Right lobe of liver (tissue), 6 donors: ENCODE measurements around the gene KCND2. TPM values are rescaled to one million over a fixed set of nuclear protein-coding genes. Genes with fewer than 3 reads are reported as not detected.

Source experiments
- ATAC-seq, 4 donors: fragments of 200-7000 bp; cut with Tn5 transposase; one replicate each; pipeline ENCODE4 v1.9.1; 2020; ENCODE audit warnings: mild to moderate bottlenecking in 4 of 4, moderate library complexity in 4 of 4
- DNase-seq, 3 donors: peaks; one replicate each; pipeline ENCODE4 v3.0.0-alpha.2; 2020
- H3K27ac ChIP-seq, 3 donors: fragments of 200-600 bp; one replicate each; pipeline ENCODE4 v1.8.0; 2022
- H3K27me3 ChIP-seq, 2 donors: fragments of 200-600 bp; one replicate each; pipeline ENCODE4 v1.8.0; 2022
- H3K36me3 ChIP-seq, 4 donors: fragments of 200-600 bp; sonication (generic) in 1 of 4; one replicate each; pipeline versions ENCODE4 v1.5.1 to v1.8.0; 2017 to 2022; ENCODE audit warnings: control low read depth in 1 of 4
- H3K4me1 ChIP-seq, 4 donors: fragments of 200-600 bp; sonication (generic) in 1 of 4; one replicate each; pipeline versions ENCODE4 v1.5.1 to v1.8.0; 2017 to 2022; ENCODE audit warnings: control low read depth in 1 of 4
- H3K4me3 ChIP-seq, 3 donors: fragments of 200-600 bp; one replicate each; pipeline ENCODE4 v1.8.0; 2022
- H3K9me3 ChIP-seq, 4 donors: fragments of 200-600 bp; sonication (generic) in 1 of 4; one replicate each; pipeline versions ENCODE4 v1.5.1 to v1.8.0; 2017 to 2022; ENCODE audit warnings: control low read depth in 1 of 4
- CTCF ChIP-seq, 4 donors: fragments of 200-600 bp in 3 of 4; fragments of 450-650 bp in 1 of 4; IDR thresholded peaks; one replicate each; pipeline versions ENCODE4 v1.5.1 to v1.8.0; 2016 to 2022; ENCODE audit warnings: antibody characterized with exemption in 4 of 4, mild to moderate bottlenecking in 2 of 4
- POLR2A ChIP-seq: fragments of 450-650 bp; IDR thresholded peaks from one replicate; pipeline ENCODE4 v1.6.1; 2017; ENCODE audit warnings: antibody characterized with exemption, mild to moderate bottlenecking
- WGBS: methylation state at CpG from one replicate; pipeline ENCODE4 v1.1.6; 2018; ENCODE audit warnings: low coverage, low lambda C conversion rate; ENCODE audit not compliant: insufficient coverage; ENCODE audit errors: missing lambda C conversion rate; 5-methylcytosine and 5-hydroxymethylcytosine counted together
- intact Hi-C, 2 donors: fragments of 100-400 bp; cut with DNase I; formaldehyde crosslinking; loops; one replicate each; pipeline versions ENCODE4 v1.11.2 to v1.14.1; 2022
- total RNA-seq, 6 experiments: library from RNA; depleted of rRNA in 2 of 6; stranded (reverse); fragments of >200 nt in 2 of 6; fragmentation: NEBNext Ultra II Directional in 3 of 6; extraction: Animal tissue kit (Norgen Biotek cat#: 25700) in 3 of 6; gene quantifications; one replicate each; pipeline versions ENCODE4 v1.1.0 to v1.2.4, GENCODE V29; 2016 to 2023
- donor health status: DM: no; HTN: yes; CAD: no.
- donor health status: DM: no; HTN: no; CAD: no.
- donor health status: DM: no; HTN: no; CAD: no.
- donor health status: DM: no; HTN: yes; CAD: no.
- donor health status: DM: no; HTN: yes; CAD: no.

KCND2 gene
- total RNA-seq, 6 experiments from 2014 or later: 0.04 to 0.49 TPM; not detected in 4

- intact Hi-C loops: no loop called here
- 30% methylated on average over 2 of the region's 2 CpGs for WGBS
These were observed 38.2 kb downstream of the KCND2 start for GRCh38 chr7:120311028-120311788.

GRCh38 chr7:120320218-120320961 is 47.4 kb downstream of the KCND2 start:
- H3K27me3 ChIP-seq: no peaks in the 10 kb centered on the region
- H3K9me3 ChIP-seq: no peaks in the 10 kb centered on the region
- TF ChIP-seq CTCF (IDR thresholded peaks at IDR 0.05): no peak
- no peak for TF ChIP-seq POLR2A
- ATAC-seq: peak in 1 of 4 donors; percentile 46
- H3K4me1 ChIP-seq: no peaks in the 10 kb centered on the region
- H3K36me3 ChIP-seq: no peaks in the 10 kb centered on the region
- H3K27ac ChIP-seq: no peak overlapping the region
- 45% methylated on average over 3 of the region's 3 CpGs for WGBS
- intact Hi-C loops: no loop called here
- H3K4me3 ChIP-seq: no peak overlapping the region
- DNase-seq: no peak

More at GRCh38 chr7:120311028-120311788, 38.2 kb downstream of the KCND2 start:
- TF ChIP-seq CTCF (IDR thresholded peaks at IDR 0.05): no peak
- no peak for TF ChIP-seq POLR2A
- H3K9me3 ChIP-seq: no peaks in the 10 kb centered on the region
- H3K4me1 ChIP-seq: no peaks in the 10 kb centered on the region
- H3K4me3 ChIP-seq: no peak overlapping the region
- H3K36me3 ChIP-seq: no peaks in the 10 kb centered on the region
- DNase-seq (no peak), ATAC-seq (no peak)
- no peak overlapping the region for H3K27ac ChIP-seq
- H3K27me3 ChIP-seq: no peaks in the 10 kb centered on the region

GRCh38 chr7:120327054-120327453 is 54.1 kb downstream of the KCND2 start:
- Histone ChIP-seq H3K4me1 (no peaks in the 10 kb centered on the region), H3K4me3 (no peak overlapping the region), H3K36me3 (no peaks in the 10 kb centered on the region), H3K9me3 (no peaks in the 10 kb centered on the region), H3K27me3 (no peaks in the 10 kb centered on the region), H3K27ac (no peak overlapping the region)
- intact Hi-C loops: no loop called here
- 31% methylated on average over 1 of the region's 1 CpG for WGBS
- ATAC-seq (no peak), DNase-seq (no peak)
- TF ChIP-seq POLR2A (no peak), CTCF (IDR thresholded peaks at IDR 0.05) (no peak)

GRCh38 chr7:120332433-120332832 is 59.5 kb downstream of the KCND2 start:
- intact Hi-C loops: no loop called here

More at GRCh38 chr7:120332433-120332832, 59.5 kb downstream of the KCND2 start:
- no peaks in the 10 kb centered on the region for H3K27me3 ChIP-seq
- ATAC-seq (no peak), DNase-seq (no peak)
- no peak overlapping the region for H3K27ac ChIP-seq
- no peak for TF ChIP-seq POLR2A
- no peak for TF ChIP-seq CTCF (IDR thresholded peaks at IDR 0.05)
- no peak overlapping the region for H3K4me3 ChIP-seq
- H3K36me3 ChIP-seq: no peaks in the 10 kb centered on the region
- H3K4me1 ChIP-seq: no peaks in the 10 kb centered on the region
- 75% methylated on average over 2 of the region's 2 CpGs for WGBS
- no peaks in the 10 kb centered on the region for H3K9me3 ChIP-seq
